ENCODE measurements around the gene TUBA8. TPM values are rescaled to one million over a fixed set of nuclear protein-coding genes. Genes with fewer than 3 reads are reported as not detected.

TUBA8 gene
- total RNA-seq, 5 donors from 2014 or later (not counting 1 experiment from before 2014, with no cell fraction given), result 1.5 to 3.3 (median 2.6) TPM

GRCh38 chr22:18090286-18090685 lies 20.3 kb upstream of the TUBA8 start:
- peaks cover 0 to 11% of the 10 kb centered on the region in 2 experiments for H3K4me1 ChIP-seq (ENCODE audit: control insufficient read depth in 1 of 2, extremely low read depth in 1 of 2, insufficient read depth in 2 of 2, low read length in 2 of 2)
- peaks cover 35% of the 10 kb centered on the region for H3K36me3 Mint-ChIP-seq
- H3K9me3 Mint-ChIP-seq, result no peaks in the 10 kb centered on the region
- H3K4me3 ChIP-seq (ENCODE audit: control insufficient read depth in 1 of 2, extremely low read depth in 1 of 2, low read length in 1 of 2), result no peak overlapping the region
- no peak for DNase-seq
- H3K4me3 Mint-ChIP-seq, result no peak overlapping the region
- no peaks in the 10 kb centered on the region for H3K27me3 Mint-ChIP-seq
- WGBS (ENCODE audit: insufficient coverage), result 96% methylated on average over 7 of the region's 8 CpGs
- H3K27me3 ChIP-seq (replicated peaks in 1 of 2; ENCODE audit: control insufficient read depth in 2 of 2, extremely low read depth in 1 of 2, insufficient read depth in 2 of 2, low read length in 1 of 2), result no peaks in the 10 kb centered on the region
- ATAC-seq (replicated peaks in 1 of 4), result no peak
- POLR2A ChIA-PET, result interaction anchor here in 1 of 2 donors (1.2 kb wide), 1 partner anchor 13 kb away, joined by 3 read pairs; the partner anchor contains the start of gene PEX26
- peaks cover 23 to 50% of the 10 kb centered on the region in 2 donors for H3K36me3 ChIP-seq (ENCODE audit: control insufficient read depth in 2 of 2, extremely low read depth in 1 of 2, insufficient read depth in 1 of 2, low read length in 1 of 2)
- no peaks in the 10 kb centered on the region for H3K9me3 ChIP-seq
- H3K27ac ChIP-seq (ENCODE audit: low read length), result no peak overlapping the region
- peaks cover 9 to 22% (median 13%) of the 10 kb centered on the region in 3 donors for H3K4me1 Mint-ChIP-seq
- peak overlapping the region; percentile 61 to 62 for H3K27ac Mint-ChIP-seq
- CTCF ChIA-PET, result no interaction called here

GRCh38 chr22:18091478-18091877 lies 19.1 kb upstream of the TUBA8 start:
- H3K36me3 Mint-ChIP-seq, result peaks cover 38% of the 10 kb centered on the region

GRCh38 chr22:18091916-18092526 lies 18.6 kb upstream of the TUBA8 start:
- H3K4me1 Mint-ChIP-seq, result peaks cover 13 to 23% (median 14%) of the 10 kb centered on the region in 3 donors
- no peaks in the 10 kb centered on the region for H3K27me3 Mint-ChIP-seq
- DNase-seq (peak in 18 of 35 experiments; percentile 5 to 62 (median 24)), ATAC-seq (replicated peaks in 1 of 4) (peak; percentile 64 to 86 (median 74))
- H3K27ac Mint-ChIP-seq, result peak overlapping the region; percentile 96
- no peaks in the 10 kb centered on the region for H3K9me3 Mint-ChIP-seq
- ChIA-PET POLR2A (no interaction called here), CTCF (no interaction called here)
- WGBS (ENCODE audit: insufficient coverage), result 47% methylated on average over 18 of the region's 22 CpGs
- no peaks in the 10 kb centered on the region for H3K27me3 ChIP-seq (replicated peaks in 1 of 2; ENCODE audit: control insufficient read depth in 2 of 2, extremely low read depth in 1 of 2, insufficient read depth in 2 of 2, low read length in 1 of 2)
- peaks cover 22 to 44% of the 10 kb centered on the region in 2 donors for H3K36me3 ChIP-seq (ENCODE audit: control insufficient read depth in 2 of 2, extremely low read depth in 1 of 2, insufficient read depth in 1 of 2, low read length in 1 of 2)
- H3K4me1 ChIP-seq (ENCODE audit: control insufficient read depth in 1 of 2, extremely low read depth in 1 of 2, insufficient read depth in 2 of 2, low read length in 2 of 2), result peaks cover 0 to 11% of the 10 kb centered on the region in 2 experiments
- H3K36me3 Mint-ChIP-seq, result peaks cover 40% of the 10 kb centered on the region
- H3K9me3 ChIP-seq, result no peaks in the 10 kb centered on the region
- peak overlapping the region; percentile 72 for H3K27ac ChIP-seq (ENCODE audit: low read length)
- H3K4me3 Mint-ChIP-seq, result peak overlapping the region; percentile 70 to 89 (median 78)
- peak overlapping the region in 1 of 2 donors; percentile 43 for H3K4me3 ChIP-seq (ENCODE audit: control insufficient read depth in 1 of 2, extremely low read depth in 1 of 2, low read length in 1 of 2)

More at GRCh38 chr22:18091478-18091877, 19.1 kb upstream of the TUBA8 start:
- H3K27me3 ChIP-seq (replicated peaks in 1 of 2; ENCODE audit: control insufficient read depth in 2 of 2, extremely low read depth in 1 of 2, insufficient read depth in 2 of 2, low read length in 1 of 2), result no peaks in the 10 kb centered on the region
- ATAC-seq (replicated peaks in 1 of 4) (peak; percentile 19 to 30 (median 23)), DNase-seq (peak in 1 of 35 experiments; percentile 16)
- no peaks in the 10 kb centered on the region for H3K27me3 Mint-ChIP-seq
- ChIA-PET CTCF (no interaction called here), POLR2A (no interaction called here)
- peaks cover 10 to 22% (median 13%) of the 10 kb centered on the region in 3 donors for H3K4me1 Mint-ChIP-seq
- peaks cover 0 to 11% of the 10 kb centered on the region in 2 experiments for H3K4me1 ChIP-seq (ENCODE audit: control insufficient read depth in 1 of 2, extremely low read depth in 1 of 2, insufficient read depth in 2 of 2, low read length in 2 of 2)
- H3K4me3 ChIP-seq (ENCODE audit: control insufficient read depth in 1 of 2, extremely low read depth in 1 of 2, low read length in 1 of 2), result peak overlapping the region in 1 of 2 donors; percentile 43
- WGBS (ENCODE audit: insufficient coverage), result 42% methylated on average over 6 of the region's 7 CpGs
- H3K36me3 ChIP-seq (ENCODE audit: control insufficient read depth in 2 of 2, extremely low read depth in 1 of 2, insufficient read depth in 1 of 2, low read length in 1 of 2), result peaks cover 22 to 46% of the 10 kb centered on the region in 2 donors
- H3K9me3 ChIP-seq, result no peaks in the 10 kb centered on the region
- H3K27ac ChIP-seq (ENCODE audit: low read length), result peak overlapping the region; percentile 72
- peak overlapping the region; percentile 96 for H3K27ac Mint-ChIP-seq
- H3K4me3 Mint-ChIP-seq, result peak overlapping the region; percentile 70 to 89 (median 78)
- no peaks in the 10 kb centered on the region for H3K9me3 Mint-ChIP-seq

GRCh38 chr22:18093661-18094060 lies 16.9 kb upstream of the TUBA8 start:
- no peaks in the 10 kb centered on the region for H3K27me3 Mint-ChIP-seq
- H3K27ac Mint-ChIP-seq, result no peak overlapping the region
- no peak overlapping the region for H3K4me3 ChIP-seq (ENCODE audit: control insufficient read depth in 1 of 2, extremely low read depth in 1 of 2, low read length in 1 of 2)
- DNase-seq (no peak), ATAC-seq (replicated peaks in 1 of 4) (no peak)
- H3K36me3 Mint-ChIP-seq, result peaks cover 30% of the 10 kb centered on the region
- no peaks in the 10 kb centered on the region for H3K27me3 ChIP-seq (replicated peaks in 1 of 2; ENCODE audit: control insufficient read depth in 2 of 2, extremely low read depth in 1 of 2, insufficient read depth in 2 of 2, low read length in 1 of 2)
- H3K4me1 ChIP-seq (ENCODE audit: control insufficient read depth in 1 of 2, extremely low read depth in 1 of 2, insufficient read depth in 2 of 2, low read length in 2 of 2), result peaks cover 0 to 11% of the 10 kb centered on the region in 2 experiments
- no peaks in the 10 kb centered on the region for H3K9me3 Mint-ChIP-seq
- H3K4me1 Mint-ChIP-seq, result peaks cover 13 to 21% (median 14%) of the 10 kb centered on the region in 3 donors
- POLR2A ChIA-PET, result no interaction called here
- CTCF ChIA-PET, result interaction anchor here in 1 of 2 donors (0.6 to 1.0 kb wide), 2 partner anchors 27 to 1803 kb away, joined by 3 read pairs; no protein-coding TSS in a partner anchor
- peaks cover 6 to 27% of the 10 kb centered on the region in 2 donors for H3K36me3 ChIP-seq (ENCODE audit: control insufficient read depth in 2 of 2, extremely low read depth in 1 of 2, insufficient read depth in 1 of 2, low read length in 1 of 2)
- H3K4me3 Mint-ChIP-seq, result no peak overlapping the region
- WGBS (ENCODE audit: insufficient coverage), result 100% methylated on average over 2 of the region's 6 CpGs
- no peaks in the 10 kb centered on the region for H3K9me3 ChIP-seq
- no peak overlapping the region for H3K27ac ChIP-seq (ENCODE audit: low read length)

- 97% methylated on average over 4 of the region's 8 CpGs for WGBS (ENCODE audit: insufficient coverage)
- Histone ChIP-seq H3K27me3 (replicated peaks in 1 of 2; ENCODE audit: control insufficient read depth in 2 of 2, extremely low read depth in 1 of 2, insufficient read depth in 2 of 2, low read length in 1 of 2) (no peaks in the 10 kb centered on the region), H3K4me1 (ENCODE audit: control insufficient read depth in 1 of 2, extremely low read depth in 1 of 2, insufficient read depth in 2 of 2, low read length in 2 of 2) (peaks cover 0 to 11% of the 10 kb centered on the region in 2 experiments), H3K36me3 (ENCODE audit: control insufficient read depth in 2 of 2, extremely low read depth in 1 of 2, insufficient read depth in 1 of 2, low read length in 1 of 2) (peaks cover 3 to 17% of the 10 kb centered on the region in 2 donors), H3K4me3 (ENCODE audit: control insufficient read depth in 1 of 2, extremely low read depth in 1 of 2, low read length in 1 of 2) (no peak overlapping the region), H3K9me3 (no peaks in the 10 kb centered on the region), H3K27ac (ENCODE audit: low read length) (no peak overlapping the region)
- Mint-ChIP-seq H3K36me3 (peaks cover 27% of the 10 kb centered on the region), H3K27me3 (no peaks in the 10 kb centered on the region), H3K4me3 (no peak overlapping the region), H3K4me1 (peaks cover 11 to 14% (median 14%) of the 10 kb centered on the region in 3 donors), H3K27ac (no peak overlapping the region), H3K9me3 (no peaks in the 10 kb centered on the region)
- no peak for ATAC-seq (replicated peaks in 1 of 4)
- ChIA-PET CTCF (interaction anchor here in 1 of 2 donors (0.6 kb wide), 1 partner anchor 390 kb away, joined by 3 read pairs; no protein-coding TSS in a partner anchor), POLR2A (no interaction called here)
- DNase-seq, result no peak
Observed at GRCh38 chr22:18095101-18095805, 15.4 kb upstream of the TUBA8 start.

- ATAC-seq (replicated peaks in 1 of 4), result no peak
- Mint-ChIP-seq H3K4me3 (no peak overlapping the region), H3K4me1 (peaks cover 5 to 10% (median 6%) of the 10 kb centered on the region in 3 donors), H3K9me3 (no peaks in the 10 kb centered on the region), H3K27ac (no peak overlapping the region), H3K27me3 (no peaks in the 10 kb centered on the region), H3K36me3 (peaks cover 30% of the 10 kb centered on the region)
- peaks cover 3 to 12% of the 10 kb centered on the region in 2 donors for H3K36me3 ChIP-seq (ENCODE audit: control insufficient read depth in 2 of 2, extremely low read depth in 1 of 2, insufficient read depth in 1 of 2, low read length in 1 of 2)
- ChIA-PET POLR2A (no interaction called here), CTCF (no interaction called here)
- WGBS (ENCODE audit: insufficient coverage), result no CpG with 5 or more reads among the region's 3 CpGs
- no peaks in the 10 kb centered on the region for H3K27me3 ChIP-seq (replicated peaks in 1 of 2; ENCODE audit: control insufficient read depth in 2 of 2, extremely low read depth in 1 of 2, insufficient read depth in 2 of 2, low read length in 1 of 2)
- H3K4me3 ChIP-seq (ENCODE audit: control insufficient read depth in 1 of 2, extremely low read depth in 1 of 2, low read length in 1 of 2), result no peak overlapping the region
- no peak overlapping the region for H3K27ac ChIP-seq (ENCODE audit: low read length)
- peaks cover 0 to 4% of the 10 kb centered on the region in 2 experiments for H3K4me1 ChIP-seq (ENCODE audit: control insufficient read depth in 1 of 2, extremely low read depth in 1 of 2, insufficient read depth in 2 of 2, low read length in 2 of 2)
- H3K9me3 ChIP-seq, result no peaks in the 10 kb centered on the region
- no peak for DNase-seq
Observed at GRCh38 chr22:18096823-18097222, 13.8 kb upstream of the TUBA8 start.

Measured in T-cell (primary cell).